Endometrium (tissue), 2 donors: ENCODE measurements around the gene PSMA4.
"Not testable (repeated sequence)": the region's sequence is repeated elsewhere in the genome, so short reads cannot be mapped to it uniquely, and the experiment has no call there.

Experiments
- FAIRE-seq: peaks from 2 replicates; lab custom pipeline; 2012; peaks lifted over from hg19 to GRCh38; lab: Jason Lieb, UNC
- donor health status: control.
- donor health status: control.

The PSMA4 gene

DNA sequence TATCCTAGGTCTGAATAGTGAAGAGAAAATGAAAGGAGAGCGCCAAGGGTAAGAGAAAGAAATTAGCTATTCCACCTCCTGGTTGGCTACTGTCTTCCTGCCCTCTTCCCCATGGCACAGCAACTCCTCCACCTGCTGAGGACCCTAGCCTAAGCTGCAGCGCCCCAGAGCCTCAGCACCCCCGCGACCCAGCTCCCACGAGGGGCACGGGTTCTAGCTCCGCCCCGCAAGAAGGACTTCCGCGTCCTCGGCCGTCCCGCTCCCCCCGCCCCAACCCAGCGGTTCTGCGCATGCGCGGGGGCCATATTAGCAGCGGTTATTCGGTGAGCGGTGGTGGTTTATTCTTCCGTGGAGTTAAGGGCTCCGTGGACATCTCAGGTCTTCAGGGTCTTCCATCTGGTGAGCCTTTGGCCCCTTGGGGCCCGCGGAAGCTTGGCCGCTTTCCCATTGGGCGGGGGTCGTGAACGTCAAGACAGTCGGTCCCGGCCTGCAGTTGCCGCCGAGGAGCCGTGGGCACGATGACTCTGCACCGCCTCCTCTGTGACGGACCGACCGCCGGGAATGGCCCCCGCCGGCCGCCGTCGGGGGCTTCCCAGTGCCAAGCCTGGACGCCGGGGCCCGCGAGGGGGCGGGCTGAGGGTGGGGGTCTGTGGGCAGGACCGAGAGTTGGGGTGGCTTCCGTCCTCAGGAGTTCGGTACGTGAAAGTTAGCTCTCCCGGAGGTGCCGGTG, at the start of gene PSMA4:
Gene PSMA4 (plus strand): TSS at position 304 of the 730 bp plus-strand sequence. CDS start 1,484 bp downstream, outside the sequence.
- no peak for FAIRE-seq

DNA sequence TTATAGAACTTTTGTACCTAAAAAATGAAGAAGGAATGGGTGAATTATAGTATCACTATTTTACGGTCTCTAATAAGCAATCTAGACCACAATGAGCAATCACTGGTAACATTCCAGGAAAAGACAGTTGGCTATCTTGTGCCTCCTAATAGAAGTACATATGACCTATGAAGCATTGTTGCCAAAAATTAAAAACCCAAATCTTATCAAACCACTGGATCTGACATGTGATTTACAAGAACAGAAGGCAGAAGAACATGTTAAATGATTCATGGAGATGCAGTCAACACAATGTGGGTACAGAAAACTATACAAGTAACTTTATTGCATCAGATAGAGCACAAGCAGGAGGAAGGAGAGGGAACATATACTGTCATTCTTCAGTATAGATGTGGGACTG, 47.4 kb upstream of the PSMA4 start:
- no peak for FAIRE-seq

DNA sequence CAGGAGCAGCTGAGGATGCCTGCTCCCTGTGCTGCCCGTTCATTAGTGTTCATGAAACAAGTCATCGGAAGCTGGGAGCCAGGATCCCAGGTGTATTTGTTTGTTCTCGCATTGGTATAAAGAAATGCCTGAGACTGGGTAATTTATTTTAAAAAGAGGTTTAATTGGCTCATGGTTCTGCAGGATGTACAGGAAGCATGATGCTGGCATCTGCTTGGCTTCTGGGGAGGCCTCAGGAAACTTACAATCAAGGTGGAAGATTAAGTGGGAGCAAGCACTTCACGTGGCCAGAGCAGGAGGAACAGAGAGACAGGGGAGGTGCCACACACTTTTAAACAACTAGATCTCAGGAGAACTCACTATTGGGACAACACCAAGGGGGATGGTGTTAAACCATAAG, 38.4 kb upstream of the PSMA4 start:
- FAIRE-seq = no peak

DNA sequence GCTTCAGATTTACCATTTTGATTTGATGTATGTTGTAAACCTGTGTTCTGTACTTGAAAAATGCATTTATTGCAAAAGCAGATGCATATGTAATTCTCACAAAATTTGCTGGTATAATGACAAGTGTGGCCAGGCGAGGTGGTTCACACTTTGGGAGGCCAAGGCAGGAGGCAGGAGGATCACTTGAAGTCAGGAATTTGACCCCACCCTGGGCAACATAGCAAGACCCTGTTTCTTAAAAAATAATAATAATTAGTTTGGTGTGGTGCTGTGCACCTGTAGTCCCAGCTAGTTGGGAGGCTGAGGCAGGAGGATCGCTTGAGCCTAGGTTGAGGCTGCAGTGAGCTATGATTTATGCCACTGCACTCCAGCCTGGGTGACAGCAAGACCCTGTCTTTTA, 37.6 kb upstream of the PSMA4 start:
- FAIRE-seq = no peak

DNA sequence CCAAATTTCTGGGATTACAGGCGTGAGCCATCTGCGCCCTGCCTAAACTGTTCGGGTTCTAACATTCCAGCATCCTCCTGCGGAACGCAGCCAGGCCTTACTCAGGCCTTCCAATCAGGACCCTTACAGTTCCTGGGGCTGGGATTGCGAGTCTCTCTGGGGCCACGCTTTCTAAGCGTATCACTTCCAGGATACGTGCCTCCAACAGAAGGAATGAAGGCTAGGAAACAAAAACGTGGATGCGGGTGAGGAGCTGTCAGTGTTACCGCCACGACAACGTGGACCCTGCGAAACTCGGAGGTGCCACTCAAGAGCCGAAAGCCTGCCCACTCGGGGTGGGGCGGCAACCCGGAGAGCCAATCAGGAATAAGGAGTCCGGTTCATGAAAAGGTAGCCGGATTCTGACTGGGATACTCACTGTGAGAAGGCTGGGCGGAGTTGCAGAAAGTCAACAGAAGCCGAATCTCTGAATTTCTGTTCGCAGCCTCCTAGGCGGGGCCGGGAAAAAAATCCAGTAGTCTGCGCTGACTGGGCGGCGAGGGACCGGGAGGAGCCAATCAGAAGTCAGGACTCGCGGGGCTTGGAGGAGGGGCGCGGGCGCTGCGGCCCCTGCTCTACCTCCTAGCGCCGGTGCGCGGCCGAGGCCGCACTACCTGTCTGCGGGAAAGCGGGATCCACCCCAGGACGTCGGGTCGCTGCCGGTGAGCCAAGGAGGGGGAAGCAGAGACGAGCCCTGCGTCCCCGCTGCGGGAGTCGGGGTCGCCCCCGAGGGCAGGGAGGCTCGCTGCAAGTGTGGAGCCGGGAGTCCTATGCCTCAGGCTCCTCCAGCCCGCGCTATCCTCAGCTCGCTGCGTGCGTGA, 33.0 kb upstream of the PSMA4 start, which contains the start of gene HYKK:
Gene HYKK (plus strand): TSS at position 607 of the 860 bp plus-strand sequence. CDS start 5,512 bp downstream, outside the sequence.
- peak; percentile 97 for FAIRE-seq

DNA sequence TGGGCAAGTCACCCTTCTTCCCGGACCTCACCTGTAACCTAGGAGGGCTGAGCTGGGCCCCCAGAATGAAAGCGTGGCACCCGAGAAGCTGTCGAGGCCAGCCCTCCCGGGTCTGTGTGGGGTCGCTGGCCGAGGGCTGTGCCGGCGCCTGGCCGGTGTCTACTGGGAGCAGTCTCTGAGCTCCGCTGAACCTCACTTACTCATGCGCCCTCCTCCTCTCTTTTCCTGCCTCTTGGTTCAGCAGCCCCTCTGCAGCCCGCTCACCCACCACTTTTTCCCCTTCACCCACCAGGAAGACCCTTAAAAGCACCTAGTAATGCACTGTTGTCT, 32.4 kb upstream of the PSMA4 start:
- no peak for FAIRE-seq

DNA sequence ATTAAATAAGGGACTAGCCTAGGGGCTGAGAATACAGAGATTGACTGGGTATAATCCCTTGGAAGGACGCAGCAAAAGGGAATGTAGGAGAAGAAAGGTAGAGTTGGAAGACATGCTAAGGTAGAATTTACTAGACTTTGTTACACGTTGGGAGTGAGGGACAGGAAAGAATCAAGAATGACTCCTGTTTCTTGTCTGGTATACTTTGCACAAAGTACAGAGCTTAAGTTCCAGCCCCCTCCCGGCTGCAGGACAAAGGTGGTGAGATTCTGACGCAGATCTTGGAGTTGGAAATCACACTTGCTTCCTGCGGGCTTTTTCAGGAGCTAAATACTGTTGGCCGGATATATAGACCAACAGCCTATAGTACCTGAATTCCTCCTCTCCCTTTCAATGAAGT, 32.0 kb upstream of the PSMA4 start:
- no peak for FAIRE-seq

DNA sequence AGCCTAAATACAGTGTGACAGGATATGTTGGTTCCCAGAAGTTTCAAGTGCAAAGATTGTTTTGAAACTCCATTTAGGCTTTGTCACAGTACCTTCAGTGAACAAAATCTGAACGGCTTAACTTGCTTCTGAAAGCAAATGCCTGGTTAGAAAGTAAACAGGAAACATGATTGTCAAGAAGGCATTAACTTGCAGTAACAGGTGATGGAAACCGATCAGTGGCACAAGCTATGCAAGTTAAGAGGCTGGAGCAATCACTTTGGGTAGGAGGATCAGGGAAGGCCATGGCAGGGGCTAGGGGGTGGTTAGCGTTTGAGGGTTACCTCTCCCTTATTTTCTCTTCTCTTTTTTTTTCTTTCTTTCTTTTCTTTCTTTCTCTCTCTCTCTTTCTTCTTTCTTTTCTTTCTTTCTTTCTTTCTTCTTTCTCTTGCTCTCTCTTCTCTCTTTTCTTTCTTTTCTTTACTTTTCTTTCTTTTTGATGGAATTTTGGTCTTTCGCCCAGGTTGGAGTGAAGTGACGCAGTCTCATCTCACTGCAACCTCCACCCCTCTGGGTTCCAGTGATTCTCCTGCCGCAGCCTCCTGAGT, 30.4 kb upstream of the PSMA4 start:
- no peak for FAIRE-seq

DNA sequence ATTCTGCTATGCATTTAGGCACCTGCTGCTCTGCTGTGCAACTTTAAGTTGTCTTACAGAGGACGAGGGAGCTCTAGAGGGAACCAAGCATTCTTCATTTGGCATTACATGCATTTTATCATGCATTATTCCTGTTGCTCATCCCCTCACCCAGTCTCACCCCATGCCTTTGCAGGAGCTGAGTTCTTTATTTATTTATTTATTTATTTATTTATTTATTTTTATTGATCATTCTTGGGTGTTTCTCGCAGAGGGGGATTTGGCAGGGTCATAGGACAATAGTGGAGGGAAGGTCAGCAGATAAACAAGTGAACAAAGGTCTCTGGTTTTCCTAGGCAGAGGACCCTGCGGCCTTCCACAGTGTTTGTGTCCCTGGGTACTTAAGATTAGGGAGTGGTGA, 20.2 kb upstream of the PSMA4 start:
- not testable (repeated sequence) for FAIRE-seq

DNA sequence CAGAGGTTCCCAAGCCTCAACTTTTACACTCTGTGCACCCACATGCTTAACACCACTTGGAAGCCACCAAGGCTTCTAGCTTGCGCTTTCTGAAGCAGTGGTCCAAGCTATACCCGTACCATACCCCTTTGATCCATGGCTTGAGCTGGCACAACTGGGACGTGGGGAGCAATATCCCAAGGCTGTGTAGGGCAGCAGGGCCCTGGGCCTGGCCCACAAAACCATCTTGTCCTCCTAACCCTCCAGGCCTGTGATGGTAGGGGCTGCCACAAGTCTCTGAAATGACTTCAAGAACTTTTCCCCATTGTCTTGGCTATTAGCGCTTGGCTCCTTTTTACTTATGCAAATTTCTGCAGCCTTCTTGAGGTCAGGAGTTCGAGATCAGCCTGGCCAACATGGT, 16.0 kb upstream of the PSMA4 start:
- no peak for FAIRE-seq

DNA sequence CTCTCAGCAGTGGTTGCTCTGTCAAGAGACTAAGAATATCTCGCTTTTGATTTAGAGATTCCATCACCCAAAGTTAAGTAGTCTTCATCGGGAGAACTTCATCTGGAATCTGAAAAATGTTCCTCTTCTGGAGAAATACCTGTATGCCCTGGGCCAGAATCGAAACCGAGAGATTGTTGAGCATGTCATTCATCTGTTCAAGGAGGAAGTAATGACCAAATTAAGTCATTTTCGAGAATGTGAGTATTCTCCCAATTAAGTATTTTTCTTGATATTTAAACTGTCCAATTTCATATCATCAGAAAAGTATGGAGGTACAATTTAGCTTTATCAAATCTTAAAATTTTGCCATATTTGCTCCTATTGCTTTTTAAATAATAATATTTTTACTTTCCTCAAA, 12.9 kb upstream of the PSMA4 start:
- FAIRE-seq = no peak

DNA sequence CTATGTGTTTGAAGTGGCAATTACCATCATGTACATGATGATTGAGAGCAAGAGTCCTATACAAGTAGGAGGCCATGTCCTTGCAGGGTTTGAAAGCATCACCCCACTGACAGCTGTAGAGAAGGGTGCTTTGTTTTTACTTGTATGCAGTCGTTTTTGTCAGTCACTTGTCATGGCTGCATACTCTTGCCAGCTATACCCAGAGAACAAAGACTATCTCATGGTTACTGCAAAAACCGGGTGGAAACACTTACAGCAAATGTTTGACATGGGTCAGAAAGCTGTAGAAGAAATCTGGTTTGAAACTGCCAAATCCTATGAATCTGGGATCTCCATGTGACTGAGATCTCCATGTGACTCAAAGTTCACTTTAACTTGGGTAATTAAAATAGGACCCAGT, 6.9 kb upstream of the PSMA4 start:
- no peak for FAIRE-seq

DNA sequence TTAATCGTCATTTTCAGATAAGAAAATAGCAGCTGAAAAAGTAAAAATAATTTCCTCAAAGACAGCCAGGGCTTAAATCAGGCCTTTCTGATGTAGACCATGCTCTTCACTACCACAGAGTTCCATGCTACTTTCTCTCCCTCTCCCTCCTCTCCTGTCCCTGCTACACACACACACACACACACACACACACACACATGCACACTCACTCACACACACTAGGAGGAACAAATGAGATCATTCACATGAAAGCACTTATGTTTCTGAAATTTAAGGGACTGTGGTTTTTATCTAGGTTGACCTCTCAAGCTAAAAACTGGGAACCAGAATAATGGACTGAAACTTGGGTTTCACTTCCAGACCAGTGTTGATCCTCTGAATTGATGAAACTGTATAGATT, 4.1 kb upstream of the PSMA4 start:
- FAIRE-seq = no peak

DNA sequence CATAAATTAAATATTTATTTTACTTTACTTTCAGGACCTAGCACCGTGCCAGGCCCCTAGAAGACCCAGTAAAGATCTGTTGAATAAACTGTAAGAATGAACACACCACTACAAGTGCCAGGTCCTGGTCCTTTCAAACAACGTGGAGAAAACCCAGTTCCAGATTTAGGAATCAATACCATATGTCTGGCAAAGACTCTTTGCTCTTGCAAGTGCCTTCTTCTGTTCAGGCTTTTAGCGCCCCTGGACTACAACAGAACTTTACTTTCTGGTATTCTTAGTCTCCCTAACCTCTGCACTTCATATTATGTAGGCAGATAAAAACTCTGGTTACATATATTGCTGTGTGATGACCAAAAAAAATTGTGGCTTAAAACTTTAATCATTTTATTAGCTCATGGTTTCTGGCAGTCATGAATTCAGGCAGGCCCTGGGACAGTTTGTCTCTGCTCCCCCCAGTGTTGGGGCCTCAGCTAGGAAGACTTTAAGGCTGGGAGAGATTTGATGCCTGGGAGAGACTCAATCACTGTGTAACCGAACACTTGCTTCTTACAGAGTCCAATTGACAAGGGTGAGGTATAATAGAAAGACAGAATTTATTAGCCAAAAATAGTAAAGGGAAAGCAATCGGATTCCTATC, 2.9 kb upstream of the PSMA4 start:
- no peak for FAIRE-seq

DNA sequence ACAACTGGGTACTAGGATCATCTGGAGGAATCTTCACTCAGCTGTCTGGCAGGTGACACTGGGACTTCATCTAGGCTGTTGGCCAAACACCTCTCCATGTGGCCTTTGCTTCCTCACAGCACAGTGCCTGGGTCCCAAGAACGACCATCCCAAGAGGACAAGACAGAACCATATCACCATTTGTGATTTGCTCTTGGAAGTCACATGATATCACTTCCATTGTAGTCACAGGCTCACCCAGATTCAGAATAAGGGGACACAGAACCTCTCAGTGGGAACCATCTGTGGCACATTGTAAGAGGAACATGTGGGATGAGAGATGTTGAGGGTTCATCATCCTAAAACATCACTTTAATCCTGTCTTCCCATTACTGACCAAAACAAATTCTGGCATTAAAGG, 1.9 kb upstream of the PSMA4 start:
- no peak for FAIRE-seq

DNA sequence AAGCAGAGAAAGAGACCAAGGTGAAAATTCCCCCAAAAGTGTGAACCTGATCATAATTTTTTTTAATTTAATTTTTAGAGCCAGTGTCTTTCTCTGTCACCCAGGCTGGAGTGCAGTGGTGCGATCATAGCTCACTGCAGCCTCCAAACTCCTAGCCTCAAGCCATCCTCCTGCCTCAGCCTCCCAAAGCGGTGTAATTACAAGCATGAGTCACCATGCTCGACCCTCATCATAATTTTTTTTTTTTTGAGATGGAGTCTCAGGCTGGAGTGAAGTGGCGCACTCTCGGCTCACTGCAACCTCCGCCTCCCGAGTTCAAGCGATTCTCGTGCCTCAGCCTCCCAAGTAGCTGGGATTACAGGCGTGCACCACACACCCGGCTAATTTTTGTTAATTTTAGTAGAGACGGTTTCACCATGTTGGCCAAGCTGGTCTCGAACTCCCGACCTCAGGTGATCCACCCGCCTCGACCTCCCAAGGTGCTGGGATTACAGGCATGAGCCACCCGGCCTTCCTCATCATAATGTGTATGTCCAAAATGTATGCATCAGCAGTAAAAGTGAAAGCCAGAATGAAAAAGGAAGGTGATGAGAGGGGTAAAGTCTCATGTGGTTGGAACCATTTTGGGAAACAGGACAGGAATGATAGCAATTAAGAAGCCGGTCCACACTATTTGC, 642 bp upstream of the PSMA4 start:
- FAIRE-seq = not testable (repeated sequence)

DNA sequence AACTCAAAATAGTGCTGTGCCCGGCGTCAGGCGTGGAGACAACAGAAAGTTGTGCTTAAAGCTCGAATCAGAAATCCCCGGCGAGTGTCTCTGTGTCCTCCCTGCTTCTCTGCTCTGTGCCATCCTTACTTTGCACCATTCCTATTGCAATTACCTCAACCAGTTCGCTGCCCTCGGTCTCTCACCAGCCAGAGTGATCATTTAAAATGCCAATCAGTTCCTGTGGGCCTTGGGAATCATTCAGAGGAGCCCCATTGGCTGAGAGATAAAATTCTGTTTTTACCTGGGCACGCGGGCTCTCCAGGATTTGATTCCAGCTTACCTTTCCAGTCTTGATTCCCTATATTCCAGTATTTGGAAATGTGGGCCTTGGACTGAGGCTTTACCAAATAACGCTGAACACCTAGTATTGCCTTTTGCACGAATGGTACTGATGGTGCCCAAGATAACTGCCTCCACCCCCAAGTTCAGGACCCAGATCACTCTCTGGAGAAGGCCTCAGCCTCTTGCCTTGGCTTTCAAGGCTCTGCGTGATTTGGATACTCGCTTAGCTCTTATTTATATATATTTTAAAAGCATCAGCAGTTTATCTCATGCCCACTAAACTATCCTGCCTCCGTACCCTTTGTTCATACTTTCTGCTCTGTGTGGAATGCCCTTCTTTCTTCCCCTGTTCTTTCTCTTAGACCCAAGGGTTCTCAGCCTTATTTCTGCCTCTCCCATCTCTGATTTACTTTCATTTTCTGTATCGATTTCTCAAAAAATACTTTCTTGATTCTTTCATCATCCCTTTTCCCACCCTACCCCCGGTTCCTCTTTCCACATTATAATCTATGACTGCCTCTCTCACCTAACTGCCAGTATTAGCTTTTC, 863 bp downstream of the PSMA4 start:
- FAIRE-seq = no peak

DNA sequence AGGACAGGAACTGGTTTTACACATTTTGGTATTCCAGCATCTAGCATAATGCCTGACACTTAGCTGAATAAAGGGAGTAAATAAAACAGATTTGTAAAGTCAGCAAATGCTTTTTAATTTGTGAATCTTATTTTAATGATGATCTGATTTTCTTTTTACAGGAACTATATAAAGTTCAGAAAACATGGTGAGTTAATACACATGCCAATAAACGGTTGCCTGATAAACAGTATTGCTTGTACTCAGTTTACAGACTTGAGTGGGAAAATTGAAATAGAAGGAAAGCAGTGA, 1.4 kb downstream of the PSMA4 start:
- no peak for FAIRE-seq

DNA sequence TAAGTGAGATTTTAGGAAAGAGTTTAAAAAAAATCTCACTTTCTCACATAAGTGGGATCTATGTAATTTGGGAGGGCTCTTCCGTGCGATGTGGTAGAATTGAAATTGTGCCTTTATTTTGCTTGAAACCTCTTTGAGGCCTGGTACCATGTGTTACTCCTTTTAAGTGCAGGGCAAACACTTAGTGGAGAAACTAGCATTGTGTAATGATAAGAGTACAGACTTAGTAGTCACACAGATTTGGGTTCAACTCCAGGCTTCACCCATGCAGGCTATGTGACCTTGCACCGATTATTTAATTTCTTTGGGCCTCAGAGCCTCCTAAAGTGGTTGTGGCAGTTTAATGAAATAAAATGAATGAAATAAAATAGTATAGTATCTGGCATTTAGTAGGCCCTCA, 2.4 kb downstream of the PSMA4 start:
- no peak for FAIRE-seq

DNA sequence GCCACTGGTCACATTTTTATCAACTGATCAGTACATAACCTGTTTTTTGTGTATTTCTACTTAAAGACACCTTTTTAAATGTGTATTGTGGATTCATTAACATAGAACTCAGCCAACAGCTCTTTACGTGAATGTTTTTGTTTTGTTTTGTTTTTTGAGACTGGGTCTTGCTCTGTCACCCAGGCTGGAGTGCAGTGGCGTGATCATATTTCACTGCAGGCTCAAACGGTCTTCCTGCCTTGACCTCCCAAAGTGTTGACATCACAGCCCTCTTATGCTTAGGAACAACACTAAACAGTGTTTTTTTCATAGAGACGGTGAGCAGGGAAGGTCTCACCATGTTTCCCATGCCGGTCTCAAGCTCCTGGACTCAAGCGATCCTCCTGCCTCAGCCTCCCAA, 9.9 kb downstream of the PSMA4 start:
- no peak for FAIRE-seq

DNA sequence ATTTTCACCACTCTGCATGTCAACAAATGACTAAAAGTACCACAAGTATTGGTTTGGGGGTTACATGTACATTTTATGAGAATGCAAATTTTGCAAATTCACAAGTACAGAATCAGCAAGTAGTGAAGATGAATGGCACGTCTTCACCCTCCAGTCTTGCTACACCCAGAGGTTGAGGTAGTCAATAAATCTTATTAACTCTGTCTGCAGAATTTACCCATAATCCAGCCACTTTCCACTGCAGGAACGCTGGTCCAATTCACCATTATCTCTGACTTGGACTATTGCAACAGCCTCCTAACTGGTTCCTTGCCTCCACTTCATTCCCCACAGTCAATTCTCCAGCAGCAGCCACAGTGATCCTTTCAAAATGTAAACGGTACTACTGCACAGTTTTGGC, 10.6 kb downstream of the PSMA4 start:
- no peak for FAIRE-seq
